ENCODE data around the gene THAP10.

DNA sequence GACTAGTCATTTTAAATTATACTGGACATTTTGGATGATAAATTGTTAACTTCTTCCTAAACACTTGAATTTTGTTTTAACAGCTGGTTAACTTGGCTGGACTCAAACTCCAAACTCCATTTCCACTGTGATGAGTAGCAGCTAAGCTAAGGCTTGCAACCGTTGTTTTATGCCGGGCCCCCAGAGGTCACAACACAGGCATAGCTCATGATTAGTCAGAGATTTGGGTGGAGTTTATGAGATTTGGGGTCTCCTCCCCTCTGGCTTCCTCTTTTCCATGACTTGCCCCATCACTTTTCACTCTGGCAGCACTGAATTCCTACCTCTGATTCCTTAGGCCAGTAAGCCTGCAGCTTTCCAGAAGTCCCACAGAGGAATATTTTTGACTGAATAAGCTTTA, 12.8 kb downstream of the THAP10 start:
- TF ChIP-seq, protein P1, sequence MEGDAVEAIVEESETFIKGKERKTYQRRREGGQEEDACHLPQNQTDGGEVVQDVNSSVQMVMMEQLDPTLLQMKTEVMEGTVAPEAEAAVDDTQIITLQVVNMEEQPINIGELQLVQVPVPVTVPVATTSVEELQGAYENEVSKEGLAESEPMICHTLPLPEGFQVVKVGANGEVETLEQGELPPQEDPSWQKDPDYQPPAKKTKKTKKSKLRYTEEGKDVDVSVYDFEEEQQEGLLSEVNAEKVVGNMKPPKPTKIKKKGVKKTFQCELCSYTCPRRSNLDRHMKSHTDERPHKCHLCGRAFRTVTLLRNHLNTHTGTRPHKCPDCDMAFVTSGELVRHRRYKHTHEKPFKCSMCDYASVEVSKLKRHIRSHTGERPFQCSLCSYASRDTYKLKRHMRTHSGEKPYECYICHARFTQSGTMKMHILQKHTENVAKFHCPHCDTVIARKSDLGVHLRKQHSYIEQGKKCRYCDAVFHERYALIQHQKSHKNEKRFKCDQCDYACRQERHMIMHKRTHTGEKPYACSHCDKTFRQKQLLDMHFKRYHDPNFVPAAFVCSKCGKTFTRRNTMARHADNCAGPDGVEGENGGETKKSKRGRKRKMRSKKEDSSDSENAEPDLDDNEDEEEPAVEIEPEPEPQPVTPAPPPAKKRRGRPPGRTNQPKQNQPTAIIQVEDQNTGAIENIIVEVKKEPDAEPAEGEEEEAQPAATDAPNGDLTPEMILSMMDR (IDR thresholded peaks at IDR 0.05), result no peak
- TF ChIP-seq GABPA (IDR thresholded peaks at IDR 0.05; ENCODE audit: low read depth) (no peak), RFX5 (IDR thresholded peaks at IDR 0.05; ENCODE audit: low read length) (no peak), NRF1 (IDR thresholded peaks at IDR 0.05; ENCODE audit: low read depth, low read length) (no peak), TAF1 (IDR thresholded peaks at IDR 0.05; ENCODE audit: borderline replicate concordance, low read depth, low read length) (no peak)
